ENCODE data around the gene DNAJB6. TPM values are rescaled to one million over a fixed set of nuclear protein-coding genes. Genes with fewer than 3 reads are reported as not detected.

The DNAJB6 gene
- total RNA-seq, 1 donor from 2014 or later = 155 TPM

DNA sequence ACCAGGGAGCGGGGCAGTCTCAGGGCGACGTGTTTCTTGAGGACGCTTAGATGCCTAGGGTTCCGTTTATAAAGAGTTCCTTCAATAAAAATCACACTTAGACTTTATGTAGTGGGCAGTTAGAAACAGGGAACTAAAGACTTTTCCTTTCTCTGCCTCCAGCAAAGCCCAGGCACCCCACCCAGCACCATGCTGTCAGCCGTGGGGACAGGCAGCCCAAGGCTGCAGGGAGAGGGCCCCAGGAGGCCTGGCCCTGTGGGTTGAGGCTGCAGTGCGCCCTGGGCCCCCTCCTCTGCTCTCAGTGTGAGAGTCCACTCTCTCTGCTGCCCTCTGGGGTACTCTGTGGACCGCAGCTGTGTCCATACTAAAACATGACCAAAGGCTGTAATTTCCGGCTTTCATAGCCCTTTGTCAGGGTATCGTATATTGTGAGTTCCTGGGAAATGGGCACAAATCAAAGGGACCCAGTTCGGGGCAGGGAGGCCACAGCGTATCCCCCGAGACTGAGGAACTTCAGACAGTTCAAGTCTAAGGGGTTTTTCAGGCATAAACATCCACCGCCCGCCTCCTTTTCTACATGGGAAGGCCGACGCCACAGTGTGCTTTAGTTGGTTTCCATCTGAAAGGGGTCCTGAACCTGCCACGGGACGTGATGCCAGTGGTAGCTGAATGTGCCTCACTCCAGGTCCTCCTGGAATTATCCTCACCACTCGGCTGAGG, 59.7 kb downstream of the DNAJB6 start:
- no peak overlapping the region for H3K27ac Mint-ChIP-seq (ENCODE audit: unreplicated experiment)
- no peak for DNase-seq (ENCODE audit: low spot score)
- TF ChIP-seq, protein P1, sequence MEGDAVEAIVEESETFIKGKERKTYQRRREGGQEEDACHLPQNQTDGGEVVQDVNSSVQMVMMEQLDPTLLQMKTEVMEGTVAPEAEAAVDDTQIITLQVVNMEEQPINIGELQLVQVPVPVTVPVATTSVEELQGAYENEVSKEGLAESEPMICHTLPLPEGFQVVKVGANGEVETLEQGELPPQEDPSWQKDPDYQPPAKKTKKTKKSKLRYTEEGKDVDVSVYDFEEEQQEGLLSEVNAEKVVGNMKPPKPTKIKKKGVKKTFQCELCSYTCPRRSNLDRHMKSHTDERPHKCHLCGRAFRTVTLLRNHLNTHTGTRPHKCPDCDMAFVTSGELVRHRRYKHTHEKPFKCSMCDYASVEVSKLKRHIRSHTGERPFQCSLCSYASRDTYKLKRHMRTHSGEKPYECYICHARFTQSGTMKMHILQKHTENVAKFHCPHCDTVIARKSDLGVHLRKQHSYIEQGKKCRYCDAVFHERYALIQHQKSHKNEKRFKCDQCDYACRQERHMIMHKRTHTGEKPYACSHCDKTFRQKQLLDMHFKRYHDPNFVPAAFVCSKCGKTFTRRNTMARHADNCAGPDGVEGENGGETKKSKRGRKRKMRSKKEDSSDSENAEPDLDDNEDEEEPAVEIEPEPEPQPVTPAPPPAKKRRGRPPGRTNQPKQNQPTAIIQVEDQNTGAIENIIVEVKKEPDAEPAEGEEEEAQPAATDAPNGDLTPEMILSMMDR (IDR thresholded peaks at IDR 0.05; ENCODE audit: unreplicated experiment) = no peak
- peaks cover 34% of the 10 kb centered on the region for H3K36me3 Mint-ChIP-seq (ENCODE audit: low read depth, unreplicated experiment)
- peaks cover 11% of the 10 kb centered on the region for H3K4me1 Mint-ChIP-seq (ENCODE audit: unreplicated experiment)
- peaks cover 4% of the 10 kb centered on the region for H3K27me3 Mint-ChIP-seq (ENCODE audit: unreplicated experiment)
- no peaks in the 10 kb centered on the region for H3K9me3 Mint-ChIP-seq (ENCODE audit: unreplicated experiment)
- no peak overlapping the region for H3K4me3 Mint-ChIP-seq (ENCODE audit: unreplicated experiment)

DNA sequence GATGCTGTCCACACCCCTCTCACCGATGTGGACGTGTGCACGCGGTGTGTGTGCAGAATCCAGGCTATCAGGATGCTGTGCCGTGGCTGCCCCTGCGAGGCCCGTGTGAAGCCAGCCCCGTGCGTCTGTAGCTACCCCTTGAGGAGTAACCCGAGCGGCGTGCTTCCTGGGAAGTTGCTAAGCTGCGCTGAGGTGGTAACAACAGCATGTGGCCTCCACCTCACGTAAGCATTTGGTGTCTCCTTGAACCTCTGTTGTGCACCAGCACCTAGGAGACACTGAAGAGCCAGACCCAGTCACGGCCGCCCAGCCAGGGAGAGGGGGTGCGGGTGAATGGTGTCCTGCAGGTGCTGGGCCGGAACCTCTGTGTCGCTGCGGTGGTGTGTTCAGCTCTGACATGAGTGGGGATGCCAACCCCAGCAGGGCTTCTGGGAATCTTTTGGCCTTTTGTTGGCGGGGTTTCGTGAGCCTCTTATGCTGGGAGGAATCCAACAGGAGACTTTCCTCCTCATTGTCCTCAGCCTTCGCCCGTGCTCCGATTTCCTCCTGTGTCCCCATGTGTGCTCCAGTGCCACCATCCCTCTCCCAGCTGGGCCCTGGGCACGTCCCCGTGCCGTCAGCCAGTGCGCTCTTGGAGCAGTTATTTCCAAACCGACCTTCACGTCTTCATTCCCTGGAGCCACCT, 60.4 kb downstream of the DNAJB6 start:
- TF ChIP-seq, protein P1 (IDR thresholded peaks at IDR 0.05; ENCODE audit: unreplicated experiment) = no peak
- H3K27me3 Mint-ChIP-seq (ENCODE audit: unreplicated experiment) = peaks cover 4% of the 10 kb centered on the region
- peaks cover 12% of the 10 kb centered on the region for H3K4me1 Mint-ChIP-seq (ENCODE audit: unreplicated experiment)
- no peak for DNase-seq (ENCODE audit: low spot score)
- peaks cover 34% of the 10 kb centered on the region for H3K36me3 Mint-ChIP-seq (ENCODE audit: low read depth, unreplicated experiment)
- H3K9me3 Mint-ChIP-seq (ENCODE audit: unreplicated experiment) = no peaks in the 10 kb centered on the region
- no peak overlapping the region for H3K27ac Mint-ChIP-seq (ENCODE audit: unreplicated experiment)
- H3K4me3 Mint-ChIP-seq (ENCODE audit: unreplicated experiment) = peak overlapping the region; percentile 4

DNA sequence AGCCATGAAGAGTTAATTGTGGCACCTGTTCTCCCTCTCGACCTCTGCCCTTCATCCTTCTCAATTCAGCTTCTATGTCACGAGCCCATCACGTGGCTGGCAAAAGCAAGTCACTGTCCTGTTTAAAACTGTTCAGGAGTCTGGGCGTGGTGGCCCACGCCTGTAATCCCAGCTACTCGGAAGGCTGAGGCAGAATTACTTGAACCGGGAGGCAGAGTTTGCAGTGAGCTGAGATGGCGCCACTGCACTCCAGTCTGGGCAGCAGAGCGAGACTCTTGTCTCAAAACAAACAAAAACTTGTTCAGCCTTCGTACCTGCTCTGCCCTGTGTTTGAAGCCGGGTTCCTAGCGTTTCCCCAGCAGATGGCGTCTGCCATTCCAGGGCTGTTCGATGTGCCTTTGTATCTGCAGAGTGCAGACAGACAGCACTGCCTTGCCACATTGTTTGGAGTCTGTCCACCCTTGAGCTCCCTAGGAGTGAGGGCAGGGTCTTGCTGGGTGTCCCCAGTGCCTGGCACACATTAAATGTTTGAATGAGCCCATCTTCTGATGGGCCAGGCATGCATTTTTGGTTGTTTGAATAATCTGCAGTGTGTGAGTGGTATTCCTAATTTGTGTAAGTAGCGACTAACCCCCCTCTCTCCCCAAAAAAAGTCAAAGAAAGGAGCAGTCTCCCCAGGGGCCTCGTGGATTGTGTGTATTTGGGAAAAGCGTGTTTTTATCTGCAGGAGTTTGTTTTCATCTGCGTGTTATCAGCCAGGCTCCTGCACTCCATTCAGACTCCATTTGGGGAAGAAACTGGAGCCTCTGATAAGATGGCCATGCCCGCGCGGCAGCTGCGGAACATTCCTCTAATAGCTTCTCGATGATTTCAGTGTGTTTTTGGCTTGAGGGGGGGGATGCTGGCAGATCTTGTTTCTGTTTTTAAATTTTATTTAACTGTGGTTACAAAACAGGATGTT, 61.2 kb downstream of the DNAJB6 start:
- H3K27ac Mint-ChIP-seq (ENCODE audit: unreplicated experiment) = peak overlapping the region; percentile 72
- peak overlapping the region; percentile 27 for H3K4me3 Mint-ChIP-seq (ENCODE audit: unreplicated experiment)
- H3K27me3 Mint-ChIP-seq (ENCODE audit: unreplicated experiment) = peaks cover 3% of the 10 kb centered on the region
- TF ChIP-seq, protein P1 (IDR thresholded peaks at IDR 0.05; ENCODE audit: unreplicated experiment) = no peak
- H3K4me1 Mint-ChIP-seq (ENCODE audit: unreplicated experiment) = peaks cover 12% of the 10 kb centered on the region
- DNase-seq (ENCODE audit: low spot score) = peak; percentile 48
- H3K9me3 Mint-ChIP-seq (ENCODE audit: unreplicated experiment) = no peaks in the 10 kb centered on the region
- H3K36me3 Mint-ChIP-seq (ENCODE audit: low read depth, unreplicated experiment) = peaks cover 33% of the 10 kb centered on the region

DNA sequence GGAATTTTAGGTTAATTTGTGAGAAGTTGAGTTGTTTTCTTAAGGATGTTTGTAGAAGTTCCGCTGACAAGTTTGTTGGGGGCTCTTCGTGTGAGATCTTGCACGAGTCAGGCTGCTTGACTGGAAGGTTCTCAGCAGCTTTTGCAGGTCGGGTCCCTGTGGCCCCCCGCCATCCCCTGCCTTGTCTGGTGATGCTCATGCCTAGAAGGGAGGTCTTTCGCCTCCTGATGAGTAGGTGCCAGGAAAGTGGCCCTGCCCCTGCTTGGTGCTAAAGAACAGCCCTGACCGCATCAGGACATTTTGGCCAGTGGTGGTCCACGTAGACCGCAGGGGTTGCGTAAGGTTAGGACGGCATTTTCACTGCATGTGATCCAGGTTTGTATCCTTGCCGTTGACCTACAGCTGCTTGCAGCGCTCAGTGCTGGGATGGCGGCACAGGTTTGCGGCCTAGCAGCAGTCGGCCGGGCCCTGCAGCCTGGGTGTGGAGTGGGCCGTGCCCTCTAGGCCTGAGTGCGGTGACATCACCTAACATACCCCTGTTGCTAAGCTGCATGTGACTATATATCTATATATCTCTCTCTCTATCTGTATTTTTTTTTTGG, 62.4 kb downstream of the DNAJB6 start:
- TF ChIP-seq, protein P1 (IDR thresholded peaks at IDR 0.05; ENCODE audit: unreplicated experiment) = no peak
- peaks cover 35% of the 10 kb centered on the region for H3K36me3 Mint-ChIP-seq (ENCODE audit: low read depth, unreplicated experiment)
- DNase-seq (ENCODE audit: low spot score) = no peak

More for the DNA sequence above, 62.4 kb downstream of the DNAJB6 start:
- Mint-ChIP-seq H3K27me3 (ENCODE audit: unreplicated experiment) (peaks cover 3% of the 10 kb centered on the region), H3K9me3 (ENCODE audit: unreplicated experiment) (no peaks in the 10 kb centered on the region), H3K4me1 (ENCODE audit: unreplicated experiment) (peaks cover 15% of the 10 kb centered on the region), H3K4me3 (ENCODE audit: unreplicated experiment) (no peak overlapping the region), H3K27ac (ENCODE audit: unreplicated experiment) (no peak overlapping the region)

Data from endothelial cell (in vitro differentiated cells).